H1 (cell line): ENCODE measurements around the gene TRAF3IP3. TPM values are rescaled to one million over a fixed set of nuclear protein-coding genes. Genes with fewer than 3 reads are reported as not detected.

Experiments used
- CTCF ChIA-PET: fragments of 300-600 bp; sonication (Branson Sonifier 250); formaldehyde crosslinking; loops from one replicate; lab custom pipeline; 2021; ENCODE audit not compliant: partially characterized antibody; lab: Charles Lee
- POLR2A ChIA-PET: fragments of 300-600 bp; sonication (Branson Sonifier 250); formaldehyde crosslinking; loops from one replicate; lab custom pipeline; 2021; ENCODE audit warnings: inconsistent platforms; ENCODE audit not compliant: partially characterized antibody; lab: Charles Lee
- DNase-seq, 2 experiments: peaks; one replicate each; pipeline versions ENCODE4 v3.0.0 to v3.0.0-alpha.2; 2010 to 2022; ENCODE audit warnings: low spot score in 2 of 2, low read depth in 1 of 2, mixed read lengths in 1 of 2
- FAIRE-seq: peaks from 2 replicates; lab custom pipeline; 2011; peaks lifted over from hg19 to GRCh38; lab: Jason Lieb, UNC
- H2AFZ ChIP-seq: 2 replicates; pipeline ENCODE4 v1.8.1; 2012; ENCODE audit warnings: low read length, inconsistent platforms
- H2AK5ac ChIP-seq: 2 replicates; pipeline ENCODE4 v1.6.1; 2013; ENCODE audit warnings: low read depth, low read length
- H2BK120ac ChIP-seq: replicated peaks from 2 replicates; pipeline ENCODE3; 2013; ENCODE audit warnings: low read depth, low read length, inconsistent platforms
- H2BK12ac ChIP-seq: 2 replicates; pipeline ENCODE4 v1.6.1; 2013; ENCODE audit warnings: low read depth, low read length
- H2BK15ac ChIP-seq: 2 replicates; pipeline ENCODE4 v1.6.1; 2013; ENCODE audit warnings: low read length
- H2BK20ac ChIP-seq: 2 replicates; pipeline ENCODE4 v1.6.1; 2013; ENCODE audit warnings: low read length
- H2BK5ac ChIP-seq: 2 replicates; pipeline ENCODE4 v1.6.1; 2013; ENCODE audit warnings: low read depth, low read length
- H3K14ac ChIP-seq: 2 replicates; pipeline ENCODE4 v1.6.1; 2013; ENCODE audit warnings: inconsistent platforms; ENCODE audit not compliant: insufficient read length
- H3K18ac ChIP-seq: 2 replicates; pipeline ENCODE4 v1.6.1; 2013; ENCODE audit warnings: low read length; ENCODE audit errors: extremely low read depth
- H3K23ac ChIP-seq: 2 replicates; pipeline ENCODE4 v1.6.1; 2013; ENCODE audit warnings: inconsistent platforms; ENCODE audit not compliant: insufficient read length
- H3K23me2 ChIP-seq: 2 replicates; pipeline ENCODE4 v1.6.1; 2013; ENCODE audit warnings: low read depth, low read length
- H3K27ac ChIP-seq: 2 replicates; pipeline ENCODE4 v1.6.1; 2011; ENCODE audit warnings: low read depth, low read length, inconsistent platforms
- H3K27me3 ChIP-seq, 4 experiments: replicated peaks in 1 of 4; 1 replicate in 1 of 4; 2 replicates in 3 of 4; pipeline versions ENCODE4 v1.6.1 to v1.8.1; 2011 to 2013; ENCODE audit warnings: low read length in 3 of 4, mild to moderate bottlenecking in 3 of 4, inconsistent platforms in 2 of 4, mixed read lengths in 2 of 4, moderate library complexity in 1 of 4; ENCODE audit not compliant: control insufficient read depth in 3 of 4, insufficient read depth in 3 of 4; ENCODE audit errors: extremely low read depth in 1 of 4
- H3K36me3 ChIP-seq, 4 experiments: 2 replicates each; pipeline versions ENCODE4 v1.6.1 to v1.8.1; 2011 to 2013; ENCODE audit warnings: mild to moderate bottlenecking in 4 of 4, low read length in 3 of 4, moderate library complexity in 2 of 4, control low read depth in 1 of 4, inconsistent platforms in 1 of 4; ENCODE audit not compliant: insufficient read depth in 4 of 4, control insufficient read depth in 2 of 4
- H3K4ac ChIP-seq: replicated peaks from 2 replicates; pipeline ENCODE3; 2013; ENCODE audit warnings: low read length, low read depth, mixed read lengths, inconsistent platforms; ENCODE audit not compliant: insufficient read length
- H3K4me1 ChIP-seq, 4 experiments: replicated peaks in 1 of 4; 1 replicate in 1 of 4; 2 replicates in 3 of 4; pipeline versions ENCODE4 v1.6.1 to v1.8.1; 2011 to 2013; ENCODE audit warnings: low read length in 3 of 4, inconsistent platforms in 2 of 4, mixed read lengths in 1 of 4; ENCODE audit not compliant: insufficient read depth in 4 of 4, control insufficient read depth in 3 of 4
- H3K4me2 ChIP-seq, 2 experiments: 2 replicates each; pipeline versions ENCODE4 v1.6.1 to v1.8.1; 2011 to 2013; ENCODE audit warnings: low read depth in 2 of 2, low read length in 2 of 2, control low read depth in 1 of 2, inconsistent platforms in 1 of 2, mild to moderate bottlenecking in 1 of 2; ENCODE audit not compliant: insufficient read depth in 1 of 2
- H3K4me3 ChIP-seq, 4 experiments: fragments of 200-600, 300-600 bp in 1 of 4; sonication (generic), shearing (Covaris generic), sonication (Bioruptor Twin) in 1 of 4; 2 replicates each; pipeline versions ENCODE4 v1.5.1 to v1.8.1; 2011 to 2016; ENCODE audit warnings: low read length in 4 of 4, low read depth in 3 of 4, control low read depth in 2 of 4, inconsistent platforms in 2 of 4, mild to moderate bottlenecking in 2 of 4, mixed read lengths in 1 of 4, moderate library complexity in 1 of 4; ENCODE audit not compliant: insufficient read depth in 2 of 4; ENCODE audit errors: extremely low read depth in 1 of 4
- H3K56ac ChIP-seq: replicated peaks from 2 replicates; pipeline ENCODE3; 2013; ENCODE audit warnings: low read depth, mild to moderate bottlenecking, mixed read lengths, low read length, inconsistent platforms; ENCODE audit not compliant: insufficient read length
- H3K79me1 ChIP-seq: 2 replicates; pipeline ENCODE4 v1.6.1; 2013; ENCODE audit warnings: low read depth, low read length, control low read depth
- H3K79me2 ChIP-seq, 2 experiments: 2 replicates each; pipeline versions ENCODE4 v1.6.1 to v1.8.1; 2012 to 2013; ENCODE audit warnings: low read length in 2 of 2, mild to moderate bottlenecking in 2 of 2, inconsistent platforms in 1 of 2; ENCODE audit not compliant: insufficient read depth in 2 of 2, control insufficient read depth in 1 of 2
- H3K9ac ChIP-seq, 4 experiments: replicated peaks in 1 of 4; 1 replicate in 1 of 4; 2 replicates in 3 of 4; pipeline versions ENCODE4 v1.6.1 to v1.8.1; 2011 to 2013; ENCODE audit warnings: low read depth in 3 of 4, low read length in 3 of 4, control low read depth in 2 of 4, mild to moderate bottlenecking in 2 of 4, moderate library complexity in 2 of 4, inconsistent platforms in 1 of 4; ENCODE audit errors: extremely low read depth in 1 of 4
- H3K9me3 ChIP-seq, 2 experiments: 2 replicates each; pipeline versions ENCODE4 v1.6.1 to v1.8.1; 2012 to 2013; ENCODE audit warnings: mild to moderate bottlenecking in 2 of 2, moderate library complexity in 2 of 2, control low read depth in 1 of 2, inconsistent platforms in 1 of 2, low read depth in 1 of 2, low read length in 1 of 2, mixed read lengths in 1 of 2; ENCODE audit not compliant: insufficient read depth in 2 of 2
- H4K20me1 ChIP-seq, 2 experiments: replicated peaks in 1 of 2; 2 replicates each; pipeline versions ENCODE3 to v1.8.1; 2011 to 2013; ENCODE audit warnings: inconsistent platforms in 2 of 2, low read length in 2 of 2, mild to moderate bottlenecking in 1 of 2; ENCODE audit not compliant: insufficient read depth in 2 of 2, control insufficient read depth in 1 of 2
- H4K5ac ChIP-seq: 2 replicates; pipeline ENCODE4 v1.6.1; 2013; ENCODE audit warnings: low read length, low read depth, mixed read lengths, inconsistent platforms; ENCODE audit not compliant: insufficient read length
- H4K8ac ChIP-seq: 2 replicates; pipeline ENCODE4 v1.8.0; 2013; ENCODE audit warnings: mild to moderate bottlenecking, moderate library complexity, low read length, inconsistent platforms; ENCODE audit not compliant: insufficient read depth; ENCODE audit errors: extremely low read depth
- H4K91ac ChIP-seq: replicated peaks from 2 replicates; pipeline ENCODE3; 2013; ENCODE audit warnings: low read length, mixed read lengths, inconsistent platforms; ENCODE audit not compliant: insufficient read length
- BCL11A ChIP-seq, 2 experiments: IDR thresholded peaks; one replicate each; pipeline ENCODE4 v1.6.1; 2011; ENCODE audit warnings: low read depth in 2 of 2, low read length in 2 of 2, mild to moderate bottlenecking in 2 of 2
- EGR1 ChIP-seq: IDR thresholded peaks from 2 replicates; pipeline ENCODE4 v1.6.1; 2011; ENCODE audit warnings: low read depth, low read length, borderline replicate concordance
- EP300 ChIP-seq, 2 experiments: IDR thresholded peaks; 1 replicate in 1 of 2; 2 replicates in 1 of 2; pipeline ENCODE4 v1.6.1; 2011 to 2012; ENCODE audit warnings: low read depth in 2 of 2, low read length in 2 of 2, mild to moderate bottlenecking in 2 of 2, borderline replicate concordance in 1 of 2, inconsistent platforms in 1 of 2, moderate library complexity in 1 of 2
- KDM1A ChIP-seq: fragments of 200-600, 300-600 bp; sonication (generic); IDR thresholded peaks from 2 replicates; pipeline ENCODE4 v1.7.1; 2016; ENCODE audit warnings: mild to moderate bottlenecking, low read length, borderline replicate concordance
- KDM5A ChIP-seq: fragments of 200-600 bp; IDR thresholded peaks from 2 replicates; pipeline ENCODE4 v1.7.1; 2012; ENCODE audit warnings: mild to moderate bottlenecking, low read length, inconsistent platforms, mixed read lengths
- RXRA ChIP-seq: IDR thresholded peaks from 2 replicates; pipeline ENCODE4 v1.6.1; 2011; ENCODE audit warnings: low read depth, mild to moderate bottlenecking, low read length, moderate library complexity; ENCODE audit not compliant: insufficient read depth
- SIRT6 ChIP-seq: IDR thresholded peaks from one replicate; pipeline ENCODE4 v1.7.1; 2012; ENCODE audit warnings: low read length, inconsistent platforms
- SUZ12 ChIP-seq: fragments of 200-600 bp; sonication (generic); IDR thresholded peaks from 2 replicates; pipeline ENCODE4 v1.6.1; 2012; ENCODE audit warnings: mild to moderate bottlenecking, inconsistent platforms, low read length, moderate library complexity, mixed read lengths
- TCF12 ChIP-seq: IDR thresholded peaks from 2 replicates; pipeline ENCODE4 v1.6.1; 2011; ENCODE audit warnings: low read depth, mild to moderate bottlenecking, low read length
- polyA plus RNA-seq, 7 experiments: library from polyadenylated mRNA; depleted of rRNA in 3 of 7; stranded (reverse) in 5 of 7; unstranded in 2 of 7; fragments of >200 nt in 5 of 7; fragments of 200-250 nt in 2 of 7; gene quantifications; 1 replicate in 5 of 7; 2 replicates in 1 of 7; 4 replicates in 1 of 7; pipeline versions ENCODE4 v1.2.1 to v1.2.3, GENCODE V29; 2011 to 2013; ENCODE audit warnings: missing spikeins in 2 of 7, mixed read lengths in 2 of 7
- total RNA-seq: library from RNA; stranded (reverse); fragmentation: NEBNext Ultra II Directional; extraction: Animal tissue kit (Norgen Biotek cat#: 25700); gene quantifications from 2 replicates; pipeline ENCODE4 v1.2.1, GENCODE V29; 2021
- TF ChIP-seq, protein P1 (sequence below): IDR thresholded peaks from 2 replicates; pipeline ENCODE4 v1.6.1; 2011; ENCODE audit warnings: low read length, improper control_type of control experiment
- TF ChIP-seq, protein P2 (sequence below), 3 experiments: IDR thresholded peaks; 1 replicate in 2 of 3; 2 replicates in 1 of 3; pipeline versions ENCODE4 v1.5.1 to v1.6.1; 2011; ENCODE audit warnings: low read length in 3 of 3, mild to moderate bottlenecking in 3 of 3, inconsistent platforms in 2 of 3, low read depth in 1 of 3, moderate library complexity in 1 of 3; ENCODE audit not compliant: insufficient read depth in 1 of 3; ENCODE audit errors: control extremely low read depth in 1 of 3

TRAF3IP3 gene
- total and polyA plus RNA-seq, 2 of the 8 experiments (the other 6 are each of a cell fraction or from before 2014, with no cell fraction given): not detected

DNA sequence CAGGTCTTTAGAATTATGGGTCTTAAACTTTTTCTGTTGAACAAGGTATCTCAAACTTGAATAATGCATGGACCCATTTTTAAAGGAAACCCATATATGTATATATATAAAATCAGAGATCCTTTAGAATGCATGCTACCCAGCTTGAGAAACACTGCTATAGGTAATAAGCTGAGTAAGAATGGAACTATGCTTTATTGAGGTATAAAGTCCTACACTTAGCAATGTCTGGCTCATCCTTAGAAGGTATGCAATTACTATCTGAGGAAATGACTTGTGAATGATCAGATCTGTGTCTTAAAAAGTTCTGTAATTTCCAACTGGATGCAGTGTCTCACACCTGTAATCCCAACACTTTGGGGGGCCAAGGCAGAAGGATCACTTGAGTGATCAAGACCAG, 11.2 kb downstream of the TRAF3IP3 start:
- DNase-seq (no peak), FAIRE-seq (no peak)
- peaks cover 0 to 2% (median 0%) of the 10 kb centered on the region in 4 experiments; a peak in 2 of 7 replicates for H3K27me3 ChIP-seq
- H3K4me1 ChIP-seq: no peaks in the 10 kb centered on the region; a peak in 1 of 7 replicates
- no peak overlapping the region for H2BK5ac ChIP-seq
- H3K79me1 ChIP-seq: no peaks in the 10 kb centered on the region
- H3K23me2 ChIP-seq: peaks cover 13% of the 10 kb centered on the region; the same call in 1 of the 2 replicates
- POLR2A ChIA-PET: no interaction called here
- H4K91ac ChIP-seq: no peak overlapping the region
- H3K4me2 ChIP-seq: no peak overlapping the region
- H3K23ac ChIP-seq: no peak overlapping the region
- H3K4ac ChIP-seq: no peak overlapping the region
- no peak overlapping the region for H3K27ac ChIP-seq
- no peak overlapping the region for H2AK5ac ChIP-seq
- no peak overlapping the region for H3K4me3 ChIP-seq
- H2BK120ac ChIP-seq: no peak overlapping the region
- H3K9me3 ChIP-seq: peaks cover 5 to 8% of the 10 kb centered on the region in 2 experiments; a peak in 2 of 4 replicates
- TF ChIP-seq SUZ12 (no peak), KDM1A (no peak), BCL11A (IDR thresholded peaks at IDR 0.05; ENCODE audit: low read depth in 2 of 2, low read length in 2 of 2) (no peak), SIRT6 (no peak), EP300 (IDR thresholded peaks at IDR 0.05; ENCODE audit: borderline replicate concordance in 1 of 2, low read depth in 2 of 2, low read length in 2 of 2) (no peak), KDM5A (no peak), RXRA (no peak), EGR1 (no peak), TCF12 (no peak)
- TF ChIP-seq, protein P1, sequence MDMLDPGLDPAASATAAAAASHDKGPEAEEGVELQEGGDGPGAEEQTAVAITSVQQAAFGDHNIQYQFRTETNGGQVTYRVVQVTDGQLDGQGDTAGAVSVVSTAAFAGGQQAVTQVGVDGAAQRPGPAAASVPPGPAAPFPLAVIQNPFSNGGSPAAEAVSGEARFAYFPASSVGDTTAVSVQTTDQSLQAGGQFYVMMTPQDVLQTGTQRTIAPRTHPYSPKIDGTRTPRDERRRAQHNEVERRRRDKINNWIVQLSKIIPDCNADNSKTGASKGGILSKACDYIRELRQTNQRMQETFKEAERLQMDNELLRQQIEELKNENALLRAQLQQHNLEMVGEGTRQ: no peak
- TF ChIP-seq, protein P2, sequence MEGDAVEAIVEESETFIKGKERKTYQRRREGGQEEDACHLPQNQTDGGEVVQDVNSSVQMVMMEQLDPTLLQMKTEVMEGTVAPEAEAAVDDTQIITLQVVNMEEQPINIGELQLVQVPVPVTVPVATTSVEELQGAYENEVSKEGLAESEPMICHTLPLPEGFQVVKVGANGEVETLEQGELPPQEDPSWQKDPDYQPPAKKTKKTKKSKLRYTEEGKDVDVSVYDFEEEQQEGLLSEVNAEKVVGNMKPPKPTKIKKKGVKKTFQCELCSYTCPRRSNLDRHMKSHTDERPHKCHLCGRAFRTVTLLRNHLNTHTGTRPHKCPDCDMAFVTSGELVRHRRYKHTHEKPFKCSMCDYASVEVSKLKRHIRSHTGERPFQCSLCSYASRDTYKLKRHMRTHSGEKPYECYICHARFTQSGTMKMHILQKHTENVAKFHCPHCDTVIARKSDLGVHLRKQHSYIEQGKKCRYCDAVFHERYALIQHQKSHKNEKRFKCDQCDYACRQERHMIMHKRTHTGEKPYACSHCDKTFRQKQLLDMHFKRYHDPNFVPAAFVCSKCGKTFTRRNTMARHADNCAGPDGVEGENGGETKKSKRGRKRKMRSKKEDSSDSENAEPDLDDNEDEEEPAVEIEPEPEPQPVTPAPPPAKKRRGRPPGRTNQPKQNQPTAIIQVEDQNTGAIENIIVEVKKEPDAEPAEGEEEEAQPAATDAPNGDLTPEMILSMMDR (IDR thresholded peaks at IDR 0.05; ENCODE audit: control extremely low read depth in 1 of 3, insufficient read depth in 1 of 3, low read depth in 1 of 3, low read length in 3 of 3): no peak
- TF ChIP-seq, all 59 proteins: peak for 0
- CTCF ChIA-PET: interaction anchor here (0.6 to 3.1 kb wide), 6 partner anchors 9 to 204 kb away, joined by 3 to 14 read pairs (median 4); partner anchors contain the start of gene C1orf74
- Histone ChIP-seq H4K20me1 (peaks cover 0 to 11% of the 10 kb centered on the region in 2 experiments), H3K36me3 (no peaks in the 10 kb centered on the region; a peak in 1 of 8 replicates), H2BK20ac (no peak overlapping the region), H3K79me2 (no peaks in the 10 kb centered on the region), H3K56ac (no peak overlapping the region), H2AFZ (no peak overlapping the region), H3K9ac (no peak overlapping the region), H4K5ac (no peak overlapping the region), H4K8ac (no peak overlapping the region), H3K14ac (no peak overlapping the region), H2BK15ac (no peak overlapping the region), H2BK12ac (no peak overlapping the region), H3K18ac (no peak overlapping the region)
